IMR-90 (cell line): ENCODE data around the gene VPS26C. TPM values are rescaled to one million over a fixed set of nuclear protein-coding genes. Genes with fewer than 3 reads are reported as not detected.

ENCODE experiments used
- ATAC-seq: fragments of 200-7000 bp; cut with Tn5 transposase; 2 replicates; pipeline ENCODE4 v1.9.1; 2020; ENCODE audit warnings: low read depth, mild to moderate bottlenecking, moderate library complexity
- BruUV-seq: library from RNA; stranded (reverse); fragments of 400-500 nt; replicated peaks from 2 replicates; lab custom pipeline; 2021; lab: Mats Ljungman, UMichigan
- CTCF ChIA-PET: fragments of 300-600 bp; formaldehyde crosslinking; extraction: SDS; loops from one replicate; lab custom pipeline; 2021; ENCODE audit warnings: antibody characterized with exemption; lab: Yijun Ruan, JAX
- POLR2A ChIA-PET: fragments of 300-600 bp; sonication (Branson Sonifier 250); formaldehyde crosslinking; loops from one replicate; lab custom pipeline; 2022; ENCODE audit warnings: antibody characterized with exemption; ENCODE audit not compliant: unreplicated experiment; lab: Charles Lee
- DNase-seq: peaks from one replicate; pipeline ENCODE4 v3.0.0; 2013
- H2AFZ ChIP-seq: replicated peaks from 2 replicates; pipeline ENCODE3; 2013; ENCODE audit warnings: low read length, mild to moderate bottlenecking; ENCODE audit not compliant: poor library complexity
- H2AK5ac ChIP-seq: 2 replicates; pipeline ENCODE4 v1.6.1; 2013; ENCODE audit warnings: low read depth, low read length, inconsistent platforms
- H2AK9ac ChIP-seq: replicated peaks from 2 replicates; pipeline ENCODE3; 2013; ENCODE audit warnings: mild to moderate bottlenecking, low read depth, low read length, moderate library complexity; ENCODE audit not compliant: poor library complexity
- H2BK120ac ChIP-seq: 2 replicates; pipeline ENCODE4 v1.6.1; 2013; ENCODE audit warnings: low read depth, low read length, inconsistent platforms
- H2BK15ac ChIP-seq: 3 replicates; pipeline ENCODE4 v1.6.1; 2013; ENCODE audit warnings: low read depth, low read length, inconsistent platforms
- H2BK20ac ChIP-seq: 2 replicates; pipeline ENCODE4 v1.6.1; 2013; ENCODE audit warnings: low read depth, mild to moderate bottlenecking, inconsistent platforms, low read length, moderate library complexity
- H2BK5ac ChIP-seq: 2 replicates; pipeline ENCODE4 v1.6.1; 2013; ENCODE audit warnings: mild to moderate bottlenecking, low read depth, low read length, inconsistent platforms; ENCODE audit not compliant: poor library complexity, severe bottlenecking
- H3K14ac ChIP-seq: replicated peaks from 2 replicates; pipeline ENCODE4 v1.6.1; 2013; ENCODE audit warnings: low read depth, low read length, inconsistent platforms
- H3K18ac ChIP-seq: 2 replicates; pipeline ENCODE4 v1.6.1; 2013; ENCODE audit warnings: low read depth, low read length, control low read depth
- H3K23ac ChIP-seq: 2 replicates; pipeline ENCODE4 v1.6.1; 2013; ENCODE audit warnings: low read depth, low read length, inconsistent platforms
- H3K27ac ChIP-seq: 2 replicates; pipeline ENCODE4 v1.5.1; 2013; ENCODE audit warnings: mild to moderate bottlenecking, control low read depth, low read length; ENCODE audit not compliant: insufficient read depth
- H3K27me3 ChIP-seq: 2 replicates; pipeline ENCODE4 v1.6.1; 2013; ENCODE audit warnings: low read length; ENCODE audit not compliant: control insufficient read depth, insufficient read depth
- H3K36me3 ChIP-seq: 2 replicates; pipeline ENCODE4 v1.6.1; 2013; ENCODE audit warnings: low read length, mixed read lengths; ENCODE audit not compliant: control insufficient read depth, insufficient read depth
- H3K4ac ChIP-seq: 2 replicates; pipeline ENCODE4 v1.6.1; 2013; ENCODE audit warnings: low read depth, low read length, inconsistent platforms
- H3K4me1 ChIP-seq: 2 replicates; pipeline ENCODE4 v1.6.1; 2013; ENCODE audit warnings: low read length, mixed read lengths; ENCODE audit not compliant: control insufficient read depth, insufficient read depth
- H3K4me2 ChIP-seq: 2 replicates; pipeline ENCODE4 v1.6.1; 2013; ENCODE audit warnings: low read depth, mild to moderate bottlenecking, control low read depth, low read length, moderate library complexity
- H3K4me3 ChIP-seq: 2 replicates; pipeline ENCODE4 v1.5.1; 2013; ENCODE audit warnings: low read depth, mild to moderate bottlenecking, control low read depth, low read length, moderate library complexity; ENCODE audit not compliant: insufficient read depth
- H3K56ac ChIP-seq: 2 replicates; pipeline ENCODE4 v1.6.1; 2013; ENCODE audit warnings: low read length, inconsistent platforms; ENCODE audit not compliant: insufficient read depth; ENCODE audit errors: extremely low read depth
- H3K79me1 ChIP-seq, 2 experiments: 2 replicates each; pipeline ENCODE4 v1.6.1; 2013; ENCODE audit warnings: low read length in 2 of 2, inconsistent platforms in 1 of 2, low read depth in 1 of 2
- H3K9ac ChIP-seq: 2 replicates; pipeline ENCODE4 v1.6.1; 2013; ENCODE audit warnings: low read depth, low read length, control low read depth
- H3K9me1 ChIP-seq: 2 replicates; pipeline ENCODE4 v1.6.1; 2013; ENCODE audit warnings: low read length, inconsistent platforms; ENCODE audit not compliant: insufficient read depth
- H3K9me3 ChIP-seq: 2 replicates; pipeline ENCODE4 v1.6.1; 2013; ENCODE audit warnings: low read length; ENCODE audit not compliant: control insufficient read depth, insufficient read depth
- H4K20me1 ChIP-seq: 2 replicates; pipeline ENCODE4 v1.6.1; 2013; ENCODE audit warnings: low read length, inconsistent platforms; ENCODE audit not compliant: insufficient read depth
- H4K5ac ChIP-seq: 2 replicates; pipeline ENCODE4 v1.6.1; 2013; ENCODE audit warnings: mild to moderate bottlenecking, low read depth, low read length, control low read depth
- H4K8ac ChIP-seq, 2 experiments: 2 replicates each; pipeline ENCODE4 v1.6.1; 2013; ENCODE audit warnings: low read depth in 2 of 2, low read length in 2 of 2, control low read depth in 1 of 2, inconsistent platforms in 1 of 2
- H4K91ac ChIP-seq: 2 replicates; pipeline ENCODE4 v1.6.1; 2013; ENCODE audit warnings: low read depth, low read length, inconsistent platforms; ENCODE audit not compliant: insufficient read depth
- BHLHE40 ChIP-seq: fragments of 150-350 bp; IDR thresholded peaks from 2 replicates; pipeline ENCODE4 v1.6.1; 2016; ENCODE audit warnings: mild to moderate bottlenecking, low read depth, low read length
- CEBPB ChIP-seq: IDR thresholded peaks from 2 replicates; pipeline ENCODE4 v1.6.1; 2012; ENCODE audit warnings: low read depth, low read length, improper control_type of control experiment
- CHD1 ChIP-seq: IDR thresholded peaks from 2 replicates; pipeline ENCODE4 v1.6.1; 2012; ENCODE audit warnings: low read depth, low read length, improper control_type of control experiment
- CTCF ChIP-seq: conservative IDR thresholded peaks from 2 replicates; pipeline ENCODE4 v1.5.1; 2012; ENCODE audit warnings: mild to moderate bottlenecking, low read depth, low read length, improper control_type of control experiment
- ELK1 ChIP-seq: fragments of 150-350 bp; IDR thresholded peaks from 2 replicates; pipeline ENCODE4 v1.6.1; 2016; ENCODE audit warnings: low read depth, mild to moderate bottlenecking, low read length, moderate library complexity, borderline replicate concordance
- FOS ChIP-seq: fragments of 150-350 bp; IDR thresholded peaks from 2 replicates; pipeline ENCODE4 v1.6.1; 2016; ENCODE audit warnings: low read depth, low read length
- MAFK ChIP-seq: IDR thresholded peaks from 2 replicates; pipeline ENCODE4 v1.6.1; 2012; ENCODE audit warnings: low read depth, low read length, improper control_type of control experiment
- MAZ ChIP-seq: IDR thresholded peaks from 2 replicates; pipeline ENCODE4 v1.6.1; 2012; ENCODE audit warnings: low read depth, mild to moderate bottlenecking, low read length, improper control_type of control experiment, moderate library complexity, borderline replicate concordance
- MXI1 ChIP-seq: IDR thresholded peaks from 2 replicates; pipeline ENCODE4 v1.6.1; 2012; ENCODE audit warnings: low read depth, mild to moderate bottlenecking, low read length, moderate library complexity, borderline replicate concordance
- NFE2L2 ChIP-seq: fragments of 150-350 bp; IDR thresholded peaks from 2 replicates; pipeline ENCODE4 v1.6.1; 2016; ENCODE audit warnings: low read depth, mild to moderate bottlenecking, low read length
- POLR2A ChIP-seq: IDR thresholded peaks from 2 replicates; pipeline ENCODE4 v1.6.1; 2012; ENCODE audit warnings: mild to moderate bottlenecking, low read depth, low read length
- RAD21 ChIP-seq: IDR thresholded peaks from 2 replicates; pipeline ENCODE4 v1.6.1; 2012; ENCODE audit warnings: low read length, improper control_type of control experiment
- RCOR1 ChIP-seq: IDR thresholded peaks from 2 replicates; pipeline ENCODE4 v1.6.1; 2012; ENCODE audit warnings: mild to moderate bottlenecking, low read length, improper control_type of control experiment; ENCODE audit not compliant: insufficient replicate concordance
- RFX5 ChIP-seq: IDR thresholded peaks from 2 replicates; pipeline ENCODE4 v1.8.0; 2012; ENCODE audit warnings: low read depth, mild to moderate bottlenecking, low read length, moderate library complexity
- USF2 ChIP-seq: fragments of 150-350 bp; IDR thresholded peaks from 2 replicates; pipeline ENCODE4 v1.6.1; 2017; ENCODE audit warnings: mild to moderate bottlenecking, antibody characterized with exemption, low read length, low read depth
- WGBS, 2 experiments: methylation state at CpG; one replicate each; pipeline versions ENCODE4 v1.1.5 to v1.1.7; 2013; ENCODE audit warnings: missing lambda C conversion rate in 2 of 2; ENCODE audit not compliant: insufficient read length in 1 of 2; ENCODE audit errors: extremely low coverage in 2 of 2; 5-methylcytosine and 5-hydroxymethylcytosine counted together
- dilution Hi-C: fragments of 300-500 bp; cut with HindIII; formaldehyde crosslinking; loops from one replicate; pipeline ENCODE4 v1.14.3; 2018; ENCODE audit warnings: low sequenced_read_pairs; ENCODE audit not compliant: unreplicated experiment
- in situ Hi-C: fragments of 300-500 bp; cut with MboI; formaldehyde crosslinking; loops from 3 replicates; pipeline ENCODE4 v1.14.3; 2019; ENCODE audit warnings: low sequenced_read_pairs, inconsistent platforms, mixed read lengths
- intact Hi-C: fragments of 100-400 bp; cut with micrococcal nuclease; formaldehyde crosslinking; loops from 2 replicates; pipeline ENCODE4 v1.10.0; 2022
- polyA plus RNA-seq, 3 experiments: library from polyadenylated mRNA; depleted of rRNA; stranded (reverse); fragments of >200 nt; gene quantifications; 2 replicates each; pipeline ENCODE4 v1.2.3, GENCODE V29; 2012; ENCODE audit warnings: low replicate concordance in 1 of 3
- total RNA-seq: library from RNA; depleted of rRNA; stranded (reverse); fragments of >200 nt; gene quantifications from 2 replicates; pipeline ENCODE4 v1.2.3, GENCODE V29; 2012

Gene VPS26C
- total and polyA plus RNA-seq, 2 of the 4 experiments (the other 2 are of a cell fraction) = 30.0 to 36.6 TPM

GRCh38 chr21:37227071-37228002 lies 39.8 kb downstream of the VPS26C start:
- H2AK5ac ChIP-seq = no peak overlapping the region
- dilution Hi-C loops = no loop called here
- H3K79me1 ChIP-seq = peaks cover 13 to 16% of the 10 kb centered on the region in 2 experiments; a peak in 3 of 4 replicates
- no peak overlapping the region for H2BK15ac ChIP-seq
- H4K91ac ChIP-seq = no peak overlapping the region
- intact Hi-C loops = no loop called here
- ChIA-PET CTCF (no interaction called here), POLR2A (no interaction called here)
- H3K27ac ChIP-seq = no peak overlapping the region
- no peaks in the 10 kb centered on the region for H4K20me1 ChIP-seq
- H3K36me3 ChIP-seq = peaks cover 74% of the 10 kb centered on the region
- H3K9me1 ChIP-seq = no peaks in the 10 kb centered on the region; the same call in 1 of the 2 replicates
- H3K9ac ChIP-seq = no peak overlapping the region
- ATAC-seq (no peak), DNase-seq (no peak)
- no peak overlapping the region for H3K14ac ChIP-seq
- no peak overlapping the region for H3K56ac ChIP-seq
- no peak overlapping the region for H2BK120ac ChIP-seq
- no peak overlapping the region for H2BK20ac ChIP-seq
- in situ Hi-C loops = no loop called here
- H3K23ac ChIP-seq = no peak overlapping the region
- H3K4me2 ChIP-seq = no peak overlapping the region
- no peak overlapping the region for H3K18ac ChIP-seq
- H3K27me3 ChIP-seq = no peaks in the 10 kb centered on the region
- H3K4me1 ChIP-seq = no peaks in the 10 kb centered on the region
- H2BK5ac ChIP-seq = no peak overlapping the region
- no peaks in the 10 kb centered on the region for H3K9me3 ChIP-seq
- no peak overlapping the region for H4K8ac ChIP-seq
- H3K4ac ChIP-seq = no peak overlapping the region
- no TSS peak for BruUV-seq
- WGBS, 2 experiments = 94% methylated on average over 13 of the region's 38 CpGs; no CpG with 5 or more reads in 1 of the 2 experiments
- no peak overlapping the region for H2AFZ ChIP-seq
- no peak overlapping the region for H3K4me3 ChIP-seq
- no peak overlapping the region for H4K5ac ChIP-seq
- peak overlapping the region; percentile 50 for H2AK9ac ChIP-seq
- TF ChIP-seq RCOR1 (no peak), FOS (no peak), RAD21 (no peak), CHD1 (no peak), MAZ (no peak), CEBPB (no peak), CTCF (no peak), USF2 (no peak), ELK1 (no peak), BHLHE40 (no peak), RFX5 (no peak), NFE2L2 (no peak), MAFK (no peak), POLR2A (no peak), MXI1 (no peak)
